ENCODE data around the gene COMMD1.
"Not testable (repeated sequence)": the region's sequence is repeated elsewhere in the genome, so short reads cannot be mapped to it uniquely, and the experiment has no call there.

COMMD1 gene

GRCh38 chr2:61966087-61966727, 60.7 kb downstream of the COMMD1 start:
- DNase-seq = no peak

GRCh38 chr2:61967262-61967661, 61.8 kb downstream of the COMMD1 start:
- no peak for DNase-seq

GRCh38 chr2:61969376-61969775, 63.9 kb downstream of the COMMD1 start:
- no peak for DNase-seq

DNA sequence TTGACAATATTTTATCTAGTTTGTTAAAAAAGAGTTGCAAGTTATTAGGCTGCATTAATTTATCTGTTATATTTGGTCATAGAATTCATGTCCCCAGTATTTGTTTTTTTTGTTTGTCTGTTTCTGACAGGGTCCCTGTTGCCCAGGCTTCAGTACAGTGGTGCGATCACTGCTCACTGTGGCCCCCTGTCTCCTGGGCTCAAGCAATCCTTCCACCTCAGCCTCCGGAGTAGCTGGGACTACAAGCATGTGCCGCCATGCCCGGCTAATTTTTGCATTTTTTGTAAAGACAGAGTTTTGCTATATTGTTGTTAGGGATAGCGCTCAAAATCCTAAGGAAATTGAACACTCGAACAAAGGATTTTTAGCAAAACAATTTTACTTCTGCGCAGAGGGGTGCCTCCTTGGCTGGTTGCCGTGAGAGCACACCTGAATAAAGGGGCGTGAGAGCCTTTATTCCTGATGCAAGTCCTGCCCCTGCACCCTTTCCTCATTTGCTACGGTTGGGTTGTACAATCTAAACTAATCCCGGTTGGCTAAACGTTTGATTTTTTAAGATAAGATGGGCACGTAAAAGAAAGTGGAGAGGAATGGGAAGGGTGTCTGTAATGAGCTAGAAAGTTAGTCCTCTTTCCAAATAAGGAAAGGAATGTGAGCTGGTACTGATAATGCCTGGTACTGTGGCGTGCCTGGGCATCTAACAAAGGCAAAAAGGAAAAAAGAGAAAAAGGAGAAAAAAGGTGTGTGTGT, 65.5 kb downstream of the COMMD1 start:
- no peak for DNase-seq

- no peak for DNase-seq
These were observed 73.0 kb downstream of the COMMD1 start for GRCh38 chr2:61978522-61978921.

DNA sequence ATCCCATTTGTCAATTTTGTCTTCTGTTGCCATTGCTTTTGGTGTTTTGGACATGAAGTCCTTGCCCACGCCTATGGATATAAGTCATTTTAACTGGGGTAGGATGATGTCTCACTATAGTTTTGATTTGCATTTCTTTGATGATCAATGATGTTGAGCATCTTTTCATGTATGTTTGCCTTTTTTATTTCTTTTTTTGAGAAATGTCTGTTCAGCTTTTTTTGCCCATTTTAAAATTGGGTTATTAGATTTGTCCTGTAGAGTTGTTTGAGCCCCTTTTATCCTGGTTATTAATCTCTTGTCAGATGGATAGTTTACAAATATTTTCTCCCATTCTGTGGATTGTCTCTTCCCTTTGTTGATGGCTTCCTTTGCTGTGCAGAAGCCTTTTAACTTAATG, 75.3 kb downstream of the COMMD1 start:
- DNase-seq = no peak

DNA sequence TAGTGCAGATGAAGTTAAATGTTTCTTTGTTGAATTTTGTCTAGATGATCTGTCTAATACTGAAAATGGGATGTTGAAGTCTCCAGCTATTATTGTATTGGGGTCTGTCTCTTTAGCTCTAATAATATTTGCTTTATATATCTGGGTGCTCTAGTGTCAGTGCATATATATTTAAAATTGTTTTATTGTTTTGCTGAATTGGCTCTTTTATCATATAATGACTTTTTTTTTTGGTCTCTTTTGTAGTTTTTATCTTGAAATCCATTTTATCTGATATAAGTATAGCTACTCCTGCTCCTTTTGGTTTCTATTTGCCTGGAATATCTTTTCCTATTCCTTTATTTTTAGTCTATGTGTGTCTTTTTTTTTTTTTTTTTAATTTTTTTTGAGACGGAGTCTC, 79.2 kb downstream of the COMMD1 start:
- DNase-seq = no peak

DNA sequence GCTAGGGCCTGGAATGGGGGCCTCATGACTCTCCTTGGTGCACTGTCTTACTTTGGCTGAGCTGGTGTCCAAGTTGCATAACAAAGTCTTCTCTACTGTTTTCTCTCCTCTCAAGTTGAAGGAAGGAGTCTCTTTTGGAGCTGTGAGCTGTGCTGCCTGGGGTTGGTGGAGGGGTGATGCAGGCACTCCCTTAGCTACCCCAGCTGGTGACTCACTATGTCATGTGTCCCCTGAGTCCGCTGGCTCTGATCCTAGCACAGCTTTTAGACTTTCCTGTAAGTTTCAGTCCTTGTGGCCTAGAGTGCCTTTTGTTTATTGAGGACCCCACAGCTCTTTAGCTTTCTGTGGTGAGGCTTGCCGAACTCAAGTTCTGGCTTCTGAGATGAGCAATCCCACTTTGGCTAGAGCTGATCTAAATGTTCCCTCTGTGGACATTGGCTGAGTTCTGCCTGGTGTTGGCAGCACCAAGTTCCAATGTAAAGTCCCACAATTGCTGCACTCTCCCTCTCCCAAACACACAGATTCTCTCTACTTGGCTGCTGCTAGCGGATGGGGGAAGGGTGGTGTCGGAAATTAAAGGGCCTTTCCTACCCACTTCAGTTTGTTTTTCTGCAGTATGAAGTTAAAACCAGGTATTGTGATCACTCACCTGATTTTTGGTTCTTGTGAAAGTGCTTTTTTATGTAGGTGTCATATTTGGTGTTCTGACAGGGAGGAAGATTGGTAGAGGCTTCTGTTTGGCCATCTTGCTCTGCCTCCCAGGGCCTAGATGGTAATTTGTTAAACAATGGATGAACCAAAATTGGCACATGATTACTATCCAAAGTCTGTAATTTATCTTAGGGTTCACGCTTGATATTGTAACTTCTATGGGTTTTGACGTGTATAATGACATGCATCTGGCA, 83.2 kb downstream of the COMMD1 start:
- DNase-seq = no peak

DNA sequence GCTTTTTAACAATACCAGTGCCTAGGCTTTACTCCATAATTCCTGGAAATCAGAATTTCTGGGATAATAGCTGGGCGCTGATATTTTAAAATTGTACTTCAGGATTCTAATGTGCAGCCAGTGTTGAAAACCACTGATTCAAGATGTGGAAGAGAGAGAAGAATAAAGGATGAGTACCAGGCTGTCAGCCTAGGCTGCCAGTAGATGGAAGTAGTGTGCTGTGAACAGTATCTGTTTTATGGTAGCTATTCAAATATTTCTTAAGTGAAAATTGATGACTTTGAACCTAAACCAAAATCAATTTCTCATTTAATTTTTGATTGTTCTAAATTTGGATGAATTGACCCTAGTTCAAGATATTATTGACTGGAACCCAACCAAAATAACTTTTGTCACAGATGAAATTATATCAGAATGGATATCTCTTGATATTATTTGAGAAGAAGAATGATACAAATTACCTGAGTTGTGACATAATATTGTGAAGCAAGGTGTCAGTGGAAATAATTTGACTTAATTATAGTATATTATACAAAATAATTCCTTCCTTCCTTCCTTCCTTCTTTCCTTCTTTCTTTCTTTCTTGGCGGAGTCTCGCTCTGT, 88.0 kb downstream of the COMMD1 start:
- DNase-seq = peak; percentile 14

DNA sequence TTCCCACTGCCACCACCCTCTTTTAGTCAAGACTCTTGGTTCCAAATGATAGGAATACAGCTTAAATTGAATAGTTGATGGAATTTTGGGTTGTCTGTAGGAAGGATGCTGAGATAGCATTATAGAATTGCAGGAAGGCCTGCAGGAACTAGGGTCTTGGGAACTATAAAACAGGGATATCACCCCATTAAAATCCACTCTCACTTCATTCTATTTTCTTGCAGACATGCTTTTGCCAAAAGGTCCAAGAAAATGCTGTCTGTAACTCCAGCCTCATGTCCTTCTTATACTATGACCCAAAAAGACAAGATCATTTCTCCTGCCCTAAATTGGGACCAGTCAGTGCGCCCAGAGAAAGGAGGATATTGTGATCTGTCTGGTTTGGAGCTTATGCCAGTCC, 89.1 kb downstream of the COMMD1 start:
- DNase-seq = no peak

DNA sequence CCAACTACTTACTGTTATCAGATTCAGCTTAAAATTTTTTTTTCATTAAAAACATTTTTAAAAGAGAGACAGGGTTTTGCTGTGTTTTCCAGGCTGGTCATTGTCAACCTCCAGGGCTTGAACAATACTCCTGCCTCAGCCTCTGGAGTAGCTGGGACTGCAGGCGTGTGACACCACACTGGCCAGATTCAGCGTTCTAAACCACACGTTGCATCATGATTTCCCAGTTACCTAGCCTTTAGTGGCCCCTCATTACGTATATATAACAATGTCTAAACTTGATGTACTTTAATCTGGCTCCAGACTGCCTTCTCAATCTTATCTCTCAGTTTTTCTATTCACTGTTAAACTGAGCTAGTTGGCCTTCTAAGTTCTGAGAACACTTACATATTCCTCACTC, 89.6 kb downstream of the COMMD1 start:
- no peak for DNase-seq

- DNase-seq = no peak
These were observed 90.0 kb downstream of the COMMD1 start for GRCh38 chr2:61995515-61995914.

DNA sequence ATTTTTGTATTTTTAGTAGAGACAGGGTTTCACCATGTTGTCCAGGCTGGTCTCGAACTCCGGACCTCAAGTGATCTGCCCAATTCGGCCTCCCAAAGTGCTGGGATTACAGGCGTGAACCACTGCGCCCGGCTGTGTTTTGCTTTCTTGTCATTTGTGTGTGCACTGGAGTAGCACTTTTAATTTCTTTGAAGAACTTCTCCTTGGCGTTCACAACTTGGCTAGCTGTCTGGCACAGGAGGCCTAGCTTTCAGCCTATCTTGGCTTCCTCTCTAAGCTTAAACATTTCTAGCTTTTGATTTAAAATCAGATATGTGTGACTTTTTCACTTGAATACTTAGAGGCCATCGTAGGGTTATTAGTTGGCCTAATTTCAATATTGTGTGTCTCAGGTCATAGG, 93.0 kb downstream of the COMMD1 start:
- DNase-seq = no peak

DNA sequence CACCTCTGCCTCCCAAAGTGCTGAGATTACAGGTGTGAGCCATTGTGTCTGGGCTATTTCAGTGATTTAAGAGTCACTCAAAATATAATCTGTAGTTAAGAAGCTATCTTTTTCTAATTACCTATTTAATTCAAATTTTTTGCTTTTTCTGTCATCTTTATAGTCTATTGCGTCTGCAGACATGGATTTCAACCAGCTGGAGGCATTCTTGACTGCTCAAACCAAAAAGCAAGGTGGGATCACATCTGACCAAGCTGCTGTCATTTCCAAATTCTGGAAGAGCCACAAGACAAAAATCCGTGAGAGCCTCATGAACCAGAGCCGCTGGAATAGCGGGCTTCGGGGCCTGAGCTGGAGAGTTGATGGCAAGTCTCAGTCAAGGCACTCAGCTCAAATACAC, 95.1 kb downstream of the COMMD1 start:
- DNase-seq = no peak

GRCh38 chr2:62001431-62001830, 96.0 kb downstream of the COMMD1 start:
- DNase-seq = no peak

GRCh38 chr2:62004428-62004827, 99.0 kb downstream of the COMMD1 start:
- not testable (repeated sequence) for DNase-seq

DNA sequence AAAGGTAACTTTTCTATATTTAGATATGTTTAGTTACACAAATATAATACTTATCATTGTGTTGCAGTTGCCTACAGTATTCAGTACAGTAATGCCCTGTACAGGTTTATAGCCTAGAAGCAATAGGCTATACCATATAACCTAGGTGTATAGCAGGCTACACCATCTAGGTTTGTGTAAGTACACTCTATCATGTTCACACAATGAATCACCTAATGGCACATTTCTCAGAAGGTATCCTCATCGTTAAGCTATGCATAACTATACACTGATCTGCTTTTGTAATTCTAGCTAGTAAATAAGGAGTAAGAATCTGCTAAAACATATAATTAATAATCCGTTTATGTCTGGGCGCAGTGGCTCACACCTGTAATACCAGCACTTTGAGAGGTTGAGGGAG, 102.1 kb downstream of the COMMD1 start:
- DNase-seq = no peak

GRCh38 chr2:62010632-62011256, 105.3 kb downstream of the COMMD1 start:
- DNase-seq = no peak

DNA sequence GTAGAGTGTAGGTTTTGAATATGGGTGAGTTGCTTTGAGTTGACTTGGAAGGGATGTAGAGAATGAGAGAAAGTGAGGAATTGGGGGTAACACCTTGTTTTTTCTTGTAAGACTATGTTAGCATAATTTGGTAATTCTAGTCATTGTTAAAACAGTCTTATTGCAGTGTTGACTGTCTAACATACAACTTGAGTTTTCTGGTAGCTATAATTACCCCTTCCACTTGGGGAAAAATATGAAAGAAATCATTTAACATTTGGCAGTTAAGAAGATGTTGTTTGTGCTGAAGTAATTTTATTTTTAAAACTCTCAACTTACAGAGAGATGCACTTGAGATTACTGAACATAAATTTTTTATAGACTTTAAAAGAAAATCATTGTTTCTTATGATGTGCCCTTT, 108.2 kb downstream of the COMMD1 start:
- no peak for DNase-seq

- DNase-seq = no peak
These were observed 108.6 kb downstream of the COMMD1 start for GRCh38 chr2:62014102-62014501.

DNA sequence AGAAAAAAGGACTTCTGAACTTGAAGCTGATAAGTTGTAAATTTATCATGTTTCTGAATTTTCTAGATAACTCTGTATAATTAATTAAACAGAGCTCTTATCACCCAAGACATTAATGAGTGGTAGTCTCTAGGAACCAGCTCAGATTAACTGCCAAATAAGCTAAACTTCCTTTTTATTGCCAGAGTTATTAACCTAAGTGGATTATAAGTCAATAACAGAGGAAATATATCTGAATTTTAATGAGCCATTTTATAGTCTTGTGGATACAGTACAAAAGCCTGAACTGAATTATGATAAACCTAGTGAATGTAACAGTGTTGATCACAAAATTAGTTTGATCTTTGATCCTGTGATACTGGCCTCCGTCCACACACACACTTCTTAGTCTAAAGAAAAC, 111.5 kb downstream of the COMMD1 start:
- DNase-seq = no peak

GRCh38 chr2:62029910-62030309, 124.4 kb downstream of the COMMD1 start:
- DNase-seq = no peak

DNA sequence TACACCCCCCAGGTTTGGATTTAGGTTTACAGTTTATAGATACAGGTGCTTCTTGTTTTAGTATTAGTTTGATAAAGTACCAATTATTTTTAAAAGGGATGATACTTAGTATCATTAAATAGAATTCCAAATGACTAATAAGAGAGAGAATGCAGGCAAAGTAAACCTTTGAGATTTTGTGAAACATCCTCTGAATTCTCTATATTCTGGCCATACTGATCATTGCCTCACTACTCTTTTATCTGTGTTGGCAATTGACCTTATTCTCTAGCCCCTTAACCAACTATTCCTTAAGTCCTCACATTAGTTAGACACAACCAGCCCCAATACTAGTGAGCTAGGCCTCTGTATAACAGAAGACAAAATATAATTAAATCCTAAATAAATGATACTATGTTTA, 125.4 kb downstream of the COMMD1 start:
- DNase-seq = no peak
